ENCODE measurements around the gene KCNH6. TPM values are rescaled to one million over a fixed set of nuclear protein-coding genes. Genes with fewer than 3 reads are reported as not detected.

Gene KCNH6
- total RNA-seq, 4 donors from 2014 or later = not detected

DNA sequence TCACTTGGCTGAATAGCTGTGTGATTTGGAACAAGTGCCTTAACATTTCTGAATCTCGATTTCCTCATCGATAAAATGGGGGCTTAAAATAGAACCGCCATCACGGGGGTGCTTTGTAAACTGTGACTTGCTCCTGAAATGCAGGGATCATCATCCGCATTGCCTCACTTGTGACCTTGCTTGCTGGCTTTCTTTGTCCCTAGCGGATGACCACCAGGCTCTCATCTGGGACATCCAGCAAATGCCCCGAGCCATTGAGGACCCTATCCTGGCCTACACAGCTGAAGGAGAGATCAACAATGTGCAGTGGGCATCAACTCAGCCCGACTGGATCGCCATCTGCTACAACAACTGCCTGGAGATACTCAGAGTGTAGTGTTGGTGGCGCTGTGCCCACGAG lies 65.6 kb downstream of the KCNH6 start:
- no peaks in the 10 kb centered on the region for H3K9me3 ChIP-seq
- no peaks in the 10 kb centered on the region for H3K27me3 ChIP-seq
- ATAC-seq = no peak
- H3K27ac ChIP-seq = no peak overlapping the region
- 88 to 90% methylated on average over 7 to 9 of the region's 11 CpGs for WGBS, 2 donors (ENCODE audit: low coverage in 1 of 2)
- TF ChIP-seq POLR2A (IDR thresholded peaks at IDR 0.05) = no peak
- H3K4me3 ChIP-seq = no peak overlapping the region
- no peaks in the 10 kb centered on the region for H3K4me1 ChIP-seq
- H3K36me3 ChIP-seq = peaks cover 0 to 96% of the 10 kb centered on the region in 2 donors

- no peak for ATAC-seq
- Histone ChIP-seq H3K4me1 (no peaks in the 10 kb centered on the region), H3K36me3 (peaks cover 0 to 96% of the 10 kb centered on the region in 2 donors), H3K4me3 (no peak overlapping the region), H3K9me3 (no peaks in the 10 kb centered on the region), H3K27me3 (no peaks in the 10 kb centered on the region), H3K27ac (no peak overlapping the region)
- TF ChIP-seq, protein P1, sequence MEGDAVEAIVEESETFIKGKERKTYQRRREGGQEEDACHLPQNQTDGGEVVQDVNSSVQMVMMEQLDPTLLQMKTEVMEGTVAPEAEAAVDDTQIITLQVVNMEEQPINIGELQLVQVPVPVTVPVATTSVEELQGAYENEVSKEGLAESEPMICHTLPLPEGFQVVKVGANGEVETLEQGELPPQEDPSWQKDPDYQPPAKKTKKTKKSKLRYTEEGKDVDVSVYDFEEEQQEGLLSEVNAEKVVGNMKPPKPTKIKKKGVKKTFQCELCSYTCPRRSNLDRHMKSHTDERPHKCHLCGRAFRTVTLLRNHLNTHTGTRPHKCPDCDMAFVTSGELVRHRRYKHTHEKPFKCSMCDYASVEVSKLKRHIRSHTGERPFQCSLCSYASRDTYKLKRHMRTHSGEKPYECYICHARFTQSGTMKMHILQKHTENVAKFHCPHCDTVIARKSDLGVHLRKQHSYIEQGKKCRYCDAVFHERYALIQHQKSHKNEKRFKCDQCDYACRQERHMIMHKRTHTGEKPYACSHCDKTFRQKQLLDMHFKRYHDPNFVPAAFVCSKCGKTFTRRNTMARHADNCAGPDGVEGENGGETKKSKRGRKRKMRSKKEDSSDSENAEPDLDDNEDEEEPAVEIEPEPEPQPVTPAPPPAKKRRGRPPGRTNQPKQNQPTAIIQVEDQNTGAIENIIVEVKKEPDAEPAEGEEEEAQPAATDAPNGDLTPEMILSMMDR (IDR thresholded peaks at IDR 0.05) = no peak
- no peak for TF ChIP-seq POLR2A (IDR thresholded peaks at IDR 0.05)
- no peak for TF ChIP-seq POLR2AphosphoS5 (IDR thresholded peaks at IDR 0.05)
- no peak for TF ChIP-seq EP300 (IDR thresholded peaks at IDR 0.05)
- 83 to 100% methylated on average over 1 of the region's 1 CpG for WGBS, 2 donors (ENCODE audit: low coverage in 1 of 2)
These were observed 66.5 kb downstream of the KCNH6 start for GRCh38 chr17:63589646-63590045.

- no peaks in the 10 kb centered on the region for H3K4me1 ChIP-seq
- no peak overlapping the region for H3K27ac ChIP-seq
- ATAC-seq = no peak
- peaks cover 0 to 68% of the 10 kb centered on the region in 2 donors for H3K36me3 ChIP-seq
- no peaks in the 10 kb centered on the region for H3K27me3 ChIP-seq
- H3K9me3 ChIP-seq = no peaks in the 10 kb centered on the region
- no peak overlapping the region for H3K4me3 ChIP-seq
- TF ChIP-seq, protein P1 (IDR thresholded peaks at IDR 0.05) = no peak
- TF ChIP-seq POLR2AphosphoS5 (IDR thresholded peaks at IDR 0.05) = no peak
- TF ChIP-seq POLR2A (IDR thresholded peaks at IDR 0.05) = no peak
- no peak for TF ChIP-seq EP300 (IDR thresholded peaks at IDR 0.05)
- WGBS, 2 donors (ENCODE audit: low coverage in 1 of 2) = 75 to 80% methylated on average over 2 of the region's 3 CpGs
These were observed 69.6 kb downstream of the KCNH6 start for GRCh38 chr17:63592797-63593196.

- Histone ChIP-seq H3K4me3 (no peak overlapping the region), H3K36me3 (peaks cover 0 to 45% of the 10 kb centered on the region in 2 donors), H3K4me1 (peaks cover 2 to 4% (median 3%) of the 10 kb centered on the region in 3 donors), H3K27me3 (no peaks in the 10 kb centered on the region), H3K9me3 (no peaks in the 10 kb centered on the region), H3K27ac (no peak overlapping the region)
- ATAC-seq = no peak
- TF ChIP-seq POLR2A (IDR thresholded peaks at IDR 0.05) (no peak), EP300 (IDR thresholded peaks at IDR 0.05) (no peak), POLR2AphosphoS5 (IDR thresholded peaks at IDR 0.05) (no peak)
- TF ChIP-seq, protein P1 (IDR thresholded peaks at IDR 0.05) = no peak
- 97 to 98% methylated on average over 3 of the region's 3 CpGs for WGBS, 2 donors (ENCODE audit: low coverage in 1 of 2)
These were observed 72.0 kb downstream of the KCNH6 start for GRCh38 chr17:63595132-63595531.

Small RNA genes lying within 50 kb of the gene (small RNA-seq; reads per million reads assigned to genes)
- 0 reads per million in 4 donors for gene RNU6-288P

Other genes with a start within 250 kb of the KCNH6 start
- gene CYB561, start 77.1 kb upstream of the KCNH6 start, total RNA-seq = 10 to 100 TPM in 3 of 4 donors, 1 to 10 TPM in 1; 7.9 to 17.7 (median 15.0) TPM
- 10 to 100 TPM in 1 of 4 donors, 1 to 10 TPM in 3; 4.8 to 10.4 (median 8.2) TPM for gene ACE, start 46.3 kb upstream of the KCNH6 start, total RNA-seq
- gene DCAF7, start 27.1 kb downstream of the KCNH6 start, total RNA-seq = 10 to 100 TPM; 27.1 to 50.0 (median 36.8) TPM
- 10 to 100 TPM; 11.4 to 18.3 (median 14.6) TPM for gene TACO1, start 77.5 kb downstream of the KCNH6 start, total RNA-seq
- gene MAP3K3, start 99.1 kb downstream of the KCNH6 start, total RNA-seq = 100 to 1,000 TPM in 1 of 4 donors, 10 to 100 TPM in 3; 64.9 to 108 (median 85.7) TPM
- 10 to 100 TPM in 1 of 4 donors, 1 to 10 TPM in 3; 2.3 to 11.0 (median 6.7) TPM for gene LIMD2, start 176.8 kb downstream of the KCNH6 start, total RNA-seq
- gene STRADA, start 218.4 kb downstream of the KCNH6 start, total RNA-seq = 10 to 100 TPM; 14.4 to 39.1 (median 23.3) TPM

Measured in gastroesophageal sphincter (tissue), 4 donors.